HG02678 (cell line): ENCODE results near the gene GALNT14.

ENCODE experiments used
- ATAC-seq: cut with Tn5 transposase; IDR thresholded peaks from one replicate; pipeline ENCODE4 v1.9.1; 2021; ENCODE audit warnings: mild to moderate bottlenecking, moderate library complexity; ENCODE audit not compliant: unreplicated experiment

GALNT14 gene

GRCh38 chr2:30949435-30949834 lies 188.8 kb downstream of the GALNT14 start:
- no peak for ATAC-seq

DNA sequence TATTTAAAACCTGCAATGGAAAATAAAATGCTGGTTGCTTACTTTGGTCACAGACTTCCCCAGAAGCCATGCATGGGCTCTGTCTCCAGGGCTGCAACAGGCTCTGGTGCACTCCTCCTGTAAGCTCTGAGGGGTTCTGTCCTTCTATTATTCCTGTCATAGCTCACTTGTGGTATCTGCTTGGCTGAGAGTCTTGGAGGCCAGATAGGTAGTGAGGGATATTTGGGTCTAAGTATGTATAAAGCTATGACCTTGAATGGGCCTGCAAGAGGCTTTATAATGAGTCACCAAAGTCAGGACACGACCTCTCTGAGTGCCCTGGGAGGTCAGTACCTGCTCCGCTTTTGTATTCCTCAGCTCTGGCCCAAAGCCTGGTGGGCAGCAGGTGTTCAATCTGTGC lies 189.4 kb downstream of the GALNT14 start:
- ATAC-seq: no peak

DNA sequence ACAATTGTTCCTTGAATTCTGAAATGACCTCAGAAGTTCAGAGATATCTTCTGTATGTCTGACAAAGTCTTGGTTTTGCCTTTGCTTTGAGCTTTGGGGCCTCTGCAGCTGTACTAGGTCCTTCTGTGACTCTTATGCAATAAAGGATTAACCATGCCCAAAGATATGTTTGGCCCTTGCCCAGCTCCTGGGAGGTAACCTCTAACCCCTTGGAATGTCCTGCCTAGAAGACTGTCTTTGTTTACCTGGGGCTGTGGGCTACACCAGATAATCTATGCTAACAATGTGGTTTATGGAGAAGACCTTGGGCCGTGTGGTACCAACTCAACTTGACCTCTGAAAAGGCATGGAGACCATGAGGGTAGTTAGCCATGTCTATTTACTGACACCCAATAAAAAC lies 190.1 kb downstream of the GALNT14 start:
- no peak for ATAC-seq

DNA sequence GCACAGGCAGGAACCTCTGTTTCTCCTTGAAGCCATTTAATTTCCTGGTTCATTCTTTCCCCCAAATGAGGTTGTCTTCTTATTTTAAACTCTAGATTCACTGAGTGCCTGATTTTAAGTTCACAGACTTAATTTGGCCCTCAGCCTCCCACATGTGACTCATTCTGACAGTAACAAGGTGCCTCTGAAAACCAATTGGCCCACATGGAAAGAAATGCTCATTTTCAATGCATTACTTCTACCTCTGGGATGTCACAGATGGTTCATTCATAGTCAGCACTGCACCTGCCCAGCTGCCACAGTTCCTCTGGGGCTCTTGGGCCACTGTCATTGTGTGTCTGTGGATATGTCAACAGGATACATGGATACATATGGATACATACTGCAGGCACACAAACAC lies 190.6 kb downstream of the GALNT14 start:
- ATAC-seq: no peak

DNA sequence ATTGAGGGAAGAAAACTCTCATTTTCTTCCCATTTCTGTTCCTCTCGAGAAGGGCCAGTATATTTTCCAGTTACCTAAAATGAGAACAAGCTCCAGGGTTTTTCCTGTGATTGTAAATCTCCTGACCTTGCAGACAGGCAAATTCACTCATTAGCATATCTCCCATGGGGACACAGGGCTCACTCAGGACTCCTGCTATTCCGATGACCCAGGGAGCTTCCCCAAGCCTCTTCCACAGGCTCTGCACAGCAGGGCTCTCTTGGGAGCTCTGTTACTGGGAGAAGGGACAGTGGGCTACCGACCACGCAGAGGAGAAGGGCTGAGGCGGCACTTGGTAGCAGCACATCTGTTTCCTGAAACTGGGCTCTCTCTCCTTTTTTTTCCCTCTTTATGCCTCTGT lies 195.8 kb downstream of the GALNT14 start:
- ATAC-seq: no peak

GRCh38 chr2:30940839-30941238 lies 197.4 kb downstream of the GALNT14 start:
- no peak for ATAC-seq

DNA sequence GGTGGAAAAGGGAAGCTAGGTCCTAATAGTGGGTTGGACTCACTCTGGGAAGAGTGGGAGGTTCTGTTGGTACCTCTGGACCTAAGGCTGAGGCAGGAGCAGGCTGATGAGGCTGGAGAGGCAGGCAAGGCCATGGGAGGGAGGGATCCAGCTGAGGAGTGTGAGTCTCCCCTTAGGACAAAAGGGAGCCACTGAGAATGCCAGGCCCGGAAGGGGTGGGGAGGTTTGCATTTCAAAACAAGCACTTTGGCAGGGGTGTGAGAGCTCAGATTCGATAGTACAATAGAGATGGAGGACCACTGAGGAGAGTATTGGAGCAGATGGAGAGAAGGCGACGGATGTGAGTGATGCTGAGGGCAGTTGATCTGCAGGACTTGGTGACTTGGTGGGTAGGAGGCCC lies 198.9 kb downstream of the GALNT14 start:
- no peak for ATAC-seq

- no peak for ATAC-seq
Measured at GRCh38 chr2:30938196-30938595, 200.0 kb downstream of the GALNT14 start.

DNA sequence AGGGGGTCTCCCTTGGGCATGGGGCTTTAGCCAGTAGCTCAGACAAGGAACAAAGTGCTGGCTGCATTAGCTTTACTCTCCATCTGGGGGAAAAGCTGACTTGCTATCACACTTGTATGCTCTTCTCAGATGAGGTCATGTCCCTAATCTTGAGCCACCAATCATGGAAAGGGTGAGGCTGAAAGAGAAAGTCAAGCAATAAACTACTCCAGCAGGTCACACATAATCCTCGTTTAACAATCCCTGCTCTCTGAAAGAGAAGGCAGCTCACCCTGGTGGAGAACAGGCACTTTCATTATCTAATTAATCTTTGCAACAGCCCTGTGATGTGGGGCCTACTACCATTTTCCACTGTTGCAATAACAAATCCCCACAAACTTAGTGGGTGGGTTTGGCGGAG lies 201.3 kb downstream of the GALNT14 start:
- no peak for ATAC-seq

DNA sequence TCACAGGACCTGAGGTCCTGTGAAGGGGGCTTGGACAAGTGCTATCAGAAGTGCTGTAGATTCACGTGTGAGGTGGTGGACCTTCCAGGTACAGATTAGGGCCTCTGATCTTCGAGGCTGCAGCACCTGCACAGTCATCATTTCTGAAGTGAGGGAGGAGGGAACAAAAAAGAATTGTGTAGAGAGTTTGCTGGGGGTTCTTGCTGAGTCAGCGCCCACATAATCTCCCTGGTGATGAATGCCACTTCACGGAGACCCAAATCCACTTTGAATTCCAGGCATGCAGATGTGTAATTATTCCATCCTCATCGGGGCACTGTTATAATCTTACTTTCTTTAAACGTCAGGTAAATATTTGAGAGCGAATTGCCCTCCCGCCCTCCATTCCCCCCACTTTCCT lies 202.4 kb downstream of the GALNT14 start:
- no peak for ATAC-seq

GRCh38 chr2:30934066-30934465 lies 204.2 kb downstream of the GALNT14 start:
- ATAC-seq: no peak

GRCh38 chr2:30933496-30933895 lies 204.7 kb downstream of the GALNT14 start:
- no peak for ATAC-seq

- ATAC-seq: no peak
Measured at GRCh38 chr2:30932870-30933269, 205.4 kb downstream of the GALNT14 start.

- ATAC-seq: no peak
Measured at GRCh38 chr2:30931841-30932407, 206.3 kb downstream of the GALNT14 start.

DNA sequence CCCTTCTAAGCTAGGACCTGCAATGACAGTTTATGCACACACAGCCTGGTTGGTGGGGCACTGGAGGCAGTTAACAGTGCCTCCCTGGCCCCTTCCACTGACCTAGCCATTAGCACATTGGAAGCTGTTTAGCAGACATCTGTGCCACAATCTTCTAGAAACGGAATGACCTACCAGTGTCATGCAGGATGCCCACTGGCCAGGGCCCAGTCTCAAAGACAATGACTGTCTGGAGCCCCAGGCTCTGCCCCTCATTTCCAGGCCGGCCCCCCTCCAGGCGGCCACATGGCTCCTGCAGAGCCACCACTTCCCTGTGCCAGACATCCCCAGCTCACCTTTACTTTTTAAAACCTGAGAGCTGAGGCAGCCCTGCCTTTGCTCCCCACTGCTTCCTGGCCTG lies 207.5 kb downstream of the GALNT14 start:
- no peak for ATAC-seq

GRCh38 chr2:30927465-30928075 lies 210.7 kb downstream of the GALNT14 start:
- ATAC-seq: no peak

GRCh38 chr2:30926606-30927005 lies 211.6 kb downstream of the GALNT14 start:
- no peak for ATAC-seq

DNA sequence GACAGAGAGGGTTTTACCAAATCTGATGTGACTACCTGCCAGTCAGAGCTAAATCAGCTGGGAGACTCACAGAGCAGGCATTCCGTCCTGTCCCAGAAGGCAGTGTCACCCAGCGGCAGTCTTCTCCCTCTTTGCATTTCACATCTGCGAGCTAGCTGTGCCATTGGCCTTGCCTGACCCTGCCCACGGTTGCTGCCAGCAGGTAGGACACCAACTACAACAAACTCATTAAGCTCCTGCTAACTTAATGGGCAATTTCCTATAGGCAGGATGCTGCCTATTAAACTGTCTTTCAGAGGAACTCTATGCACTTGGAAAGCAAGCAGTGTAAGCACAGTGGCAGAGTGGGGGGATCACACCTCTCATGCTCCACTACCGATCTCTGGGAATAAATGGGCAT lies 214.6 kb downstream of the GALNT14 start:
- ATAC-seq: no peak

DNA sequence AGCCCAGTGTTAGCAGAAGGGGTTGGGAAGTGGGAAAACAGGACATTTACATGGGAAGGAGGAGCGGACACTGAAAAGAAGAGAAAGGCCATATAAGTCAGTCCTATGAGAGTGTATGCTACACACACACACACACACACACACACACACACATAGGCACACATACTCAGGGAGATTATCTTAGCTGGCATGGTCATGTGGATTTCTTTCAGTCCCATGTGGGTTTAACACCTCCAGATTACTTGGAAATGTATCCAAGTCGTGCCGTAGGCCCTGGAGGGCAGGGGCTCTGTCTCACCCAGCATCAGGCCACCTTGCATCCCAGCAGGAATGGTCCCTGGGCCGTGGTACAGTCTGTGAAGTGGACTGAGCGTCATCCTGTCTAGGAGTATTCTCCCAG lies 217.7 kb downstream of the GALNT14 start:
- no peak for ATAC-seq

GRCh38 chr2:30915486-30915885 lies 222.8 kb downstream of the GALNT14 start:
- no peak for ATAC-seq

DNA sequence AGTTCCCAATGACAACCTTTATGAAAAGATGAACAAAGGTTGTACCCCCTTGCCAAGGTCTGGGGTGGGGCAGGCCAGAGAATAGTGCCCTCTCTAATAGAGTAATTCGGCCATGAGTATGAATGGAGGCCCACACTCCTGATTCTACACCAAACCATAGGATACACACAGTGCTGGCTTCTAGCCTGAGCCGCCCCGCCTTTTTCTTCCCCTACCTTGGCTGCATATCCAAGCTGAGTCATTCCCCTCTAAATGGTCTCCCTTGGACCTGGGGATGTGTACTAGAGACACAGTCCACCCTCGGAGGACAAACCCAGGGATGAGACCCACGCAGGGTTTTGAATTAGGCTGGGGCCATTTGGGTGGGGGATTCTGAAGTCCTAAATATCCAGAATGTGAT lies 223.8 kb downstream of the GALNT14 start:
- ATAC-seq: no peak

GRCh38 chr2:30912056-30912455 lies 226.2 kb downstream of the GALNT14 start:
- ATAC-seq: no peak

DNA sequence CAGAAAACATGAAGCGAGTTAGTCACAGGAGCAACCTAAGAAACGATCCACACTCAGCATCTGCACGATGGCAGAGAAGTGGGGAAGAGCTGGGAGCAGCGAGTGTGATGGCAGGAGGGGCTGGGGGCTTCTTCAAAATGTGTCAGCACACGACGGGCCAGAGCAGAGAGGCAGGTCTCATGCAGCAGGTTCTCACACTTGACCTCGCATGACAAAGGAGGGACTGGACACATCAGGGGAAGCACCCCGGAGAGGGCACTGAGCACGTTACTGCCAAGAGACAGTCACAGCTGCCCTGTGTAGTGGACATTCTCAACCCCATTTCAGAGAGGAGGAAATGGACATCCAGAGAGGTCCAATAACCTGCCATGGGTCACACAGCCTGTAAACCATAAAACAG lies 226.9 kb downstream of the GALNT14 start:
- no peak for ATAC-seq
